Stimulated activated CD4-positive, alpha-beta T cell treated with anti-CD3 and anti-CD28 coated beads, Interleukin-1b, Interleukin-23, amount 100 ng/mL, for 4 hours (primary cell): Measurements from ENCODE around the gene SPATA4.
"Not testable (repeated sequence)": the region's sequence is repeated elsewhere in the genome, so short reads cannot be mapped to it uniquely, and the experiment has no call there.

Source experiments
- DNase-seq, 2 donors: peaks; one replicate each; pipeline ENCODE4 v3.0.0-alpha.2; 2020; ENCODE audit warnings: low read depth in 2 of 2

The SPATA4 gene

DNA sequence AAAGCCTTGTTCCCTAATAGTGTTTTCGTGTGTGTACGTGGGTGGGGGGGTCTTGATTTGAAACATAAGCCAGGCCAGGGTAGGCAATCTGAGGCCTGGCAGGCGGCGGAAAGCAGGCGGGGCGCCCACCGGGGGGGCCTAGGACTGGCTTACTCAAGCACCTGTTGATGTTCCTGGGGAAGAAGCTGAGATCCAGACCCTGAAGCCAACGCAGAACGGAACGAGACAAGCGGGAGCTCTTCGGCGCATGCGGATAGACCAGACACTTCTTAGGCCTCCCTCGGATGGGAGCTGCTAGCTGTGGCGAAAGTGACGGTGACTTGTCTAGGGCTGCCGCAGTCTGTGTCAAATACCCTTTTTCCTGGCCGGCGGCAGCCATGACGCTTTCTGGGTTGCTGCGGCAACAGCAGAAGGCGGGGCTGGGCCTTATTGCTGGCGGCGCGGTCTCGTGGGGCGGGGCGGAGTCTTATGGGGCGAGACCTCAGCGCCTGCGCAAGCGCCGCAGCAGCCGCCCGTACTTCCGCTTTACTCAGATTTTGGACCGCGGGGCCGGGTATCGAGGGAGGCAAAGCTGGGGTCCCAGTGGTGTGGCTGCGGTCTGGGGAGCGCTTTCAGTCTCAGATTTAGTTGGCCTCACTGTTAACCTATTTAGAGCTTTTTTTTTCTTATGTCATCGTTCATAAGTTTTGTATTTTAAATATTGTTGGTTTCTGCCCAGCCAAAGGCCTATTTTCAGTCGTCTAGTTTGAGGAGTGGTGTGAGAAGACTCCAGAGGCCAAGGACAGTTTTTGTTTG lies at the start of gene SPATA4:
TSS of gene SPATA4 (minus strand) at position 402 of the 795 bp plus-strand sequence. CDS start at position 379, 23 bp downstream.
- peak; percentile 88 to 89 for DNase-seq

DNA sequence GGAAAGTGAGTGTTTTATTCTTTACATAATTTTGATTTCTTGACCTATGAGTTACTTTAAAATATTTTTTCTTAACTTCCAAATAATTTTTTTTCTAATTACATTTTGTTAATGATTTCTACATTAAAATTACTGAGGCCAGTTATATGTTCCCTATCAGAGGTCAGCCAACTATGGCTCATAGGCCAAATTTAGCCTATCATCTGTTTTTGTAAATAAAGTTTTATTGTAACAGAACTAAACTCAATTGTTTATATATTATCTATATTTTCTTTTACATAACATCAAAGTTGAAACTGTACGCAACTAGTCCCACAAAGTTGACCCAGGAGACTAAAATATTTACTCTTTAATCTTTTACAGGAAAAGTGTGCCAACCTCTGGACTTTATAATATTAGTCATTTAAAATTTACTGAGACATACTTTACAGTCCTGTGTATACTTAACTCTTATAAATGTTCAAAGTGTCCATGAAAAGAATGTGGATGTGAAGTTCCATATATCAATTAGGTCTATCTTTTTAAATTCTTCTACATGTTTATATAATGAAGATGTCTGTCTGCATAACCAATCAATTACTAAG lies 47.5 kb upstream of the SPATA4 start:
- no peak for DNase-seq

GRCh38 chr4:176241703-176242102 lies 46.3 kb upstream of the SPATA4 start:
- DNase-seq, result no peak

DNA sequence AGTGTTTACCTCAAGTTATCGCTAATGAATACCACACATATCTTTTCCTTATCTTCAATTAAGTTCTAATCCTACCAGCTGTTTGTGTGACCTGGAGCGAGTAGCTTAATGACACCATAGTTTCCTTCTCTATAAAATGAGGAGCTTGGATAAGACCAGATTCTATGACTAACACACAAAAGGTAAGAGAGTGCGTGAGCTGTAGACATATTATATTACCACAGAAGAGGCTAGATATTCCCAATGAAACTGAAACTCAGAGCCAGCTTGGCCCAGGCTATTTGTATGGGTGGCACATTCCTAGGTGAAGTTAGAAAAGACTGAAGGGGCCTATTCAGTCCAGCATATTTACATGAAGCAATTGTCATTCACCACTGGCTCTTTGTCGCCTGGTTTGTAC lies 43.4 kb upstream of the SPATA4 start:
- DNase-seq, result no peak

DNA sequence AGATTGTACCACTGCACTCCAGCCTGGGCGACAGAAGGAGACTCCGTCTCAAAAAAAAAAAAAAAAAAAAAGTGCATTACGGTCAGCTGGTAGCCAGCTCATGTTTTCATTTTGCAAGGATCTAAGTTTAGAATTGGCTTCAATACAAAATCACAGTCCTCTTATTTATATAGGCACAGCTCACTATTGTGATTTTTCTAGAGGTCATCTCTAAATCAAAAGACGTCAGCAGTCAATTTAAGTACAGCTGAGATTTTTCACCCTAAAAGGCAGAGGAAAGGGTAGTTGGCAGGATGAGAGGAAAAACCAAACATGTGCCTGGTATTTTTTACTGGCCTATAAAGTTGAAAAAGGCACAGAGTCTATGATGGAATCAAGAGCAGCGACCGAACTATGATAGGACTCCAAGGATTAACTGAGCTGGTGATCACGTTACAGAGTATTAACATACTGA lies 42.8 kb upstream of the SPATA4 start:
- no peak for DNase-seq

DNA sequence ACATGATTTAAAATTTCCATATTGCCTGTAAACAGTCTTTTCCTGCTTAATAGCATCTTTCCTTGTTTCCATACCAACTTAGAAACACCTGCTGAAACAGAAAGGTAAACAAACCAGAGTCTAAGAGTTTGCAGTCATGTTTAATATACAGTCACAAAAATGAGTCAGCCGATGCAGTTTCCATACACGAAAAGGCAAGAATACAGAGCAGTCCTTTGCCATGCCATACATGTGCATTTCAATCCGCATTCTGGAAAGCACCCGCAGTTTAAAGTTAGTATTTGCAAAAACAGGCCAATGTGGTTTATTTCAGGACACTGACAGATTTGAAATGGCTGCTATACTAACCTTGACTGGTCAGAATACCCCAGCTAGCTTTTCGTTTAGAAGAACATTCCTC lies 41.6 kb upstream of the SPATA4 start:
- DNase-seq, result no peak

DNA sequence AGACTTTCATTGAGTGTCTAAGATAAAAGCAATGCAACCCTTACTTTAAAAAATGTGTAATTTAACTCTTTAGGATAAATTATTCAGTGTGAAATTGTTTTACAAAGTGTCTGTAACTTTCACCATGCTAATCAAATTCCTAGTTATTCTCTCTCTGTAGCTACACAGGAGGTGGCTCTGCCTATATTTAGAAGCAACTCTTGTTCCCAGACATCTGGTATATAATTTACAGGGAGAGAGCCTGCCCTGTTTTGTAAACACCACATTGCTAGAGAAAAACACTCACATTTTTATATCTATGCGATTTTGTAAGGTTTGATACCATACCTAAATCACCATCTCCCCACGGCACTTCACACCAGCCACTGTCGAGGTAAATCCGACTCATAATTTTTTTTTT lies 35.5 kb upstream of the SPATA4 start:
- DNase-seq, result no peak

GRCh38 chr4:176229645-176230044 lies 34.3 kb upstream of the SPATA4 start:
- DNase-seq, result no peak

DNA sequence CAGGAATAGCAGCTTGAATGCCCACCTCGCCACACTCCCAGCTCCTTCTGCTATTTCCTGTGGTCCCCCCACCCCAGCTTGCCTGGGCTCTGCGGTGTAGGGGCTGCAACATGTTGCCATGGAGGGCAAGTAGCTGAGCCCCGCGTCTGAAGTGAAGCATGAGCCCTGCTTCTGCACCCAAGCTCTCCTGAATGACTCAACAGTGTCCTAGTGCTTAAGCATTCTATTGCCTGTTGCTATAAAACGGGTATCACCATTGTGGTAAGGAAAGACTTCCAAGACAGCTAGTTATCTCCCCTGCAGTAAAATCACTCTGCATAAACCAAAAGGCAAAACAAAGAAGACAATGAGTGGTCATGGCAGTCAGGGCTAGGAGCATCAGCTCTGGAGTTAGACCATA lies 31.4 kb upstream of the SPATA4 start:
- DNase-seq, result no peak

- DNase-seq, result no peak
Observed at GRCh38 chr4:176223561-176223960, 28.2 kb upstream of the SPATA4 start.

GRCh38 chr4:176222149-176222548 lies 26.8 kb upstream of the SPATA4 start:
- no peak for DNase-seq

DNA sequence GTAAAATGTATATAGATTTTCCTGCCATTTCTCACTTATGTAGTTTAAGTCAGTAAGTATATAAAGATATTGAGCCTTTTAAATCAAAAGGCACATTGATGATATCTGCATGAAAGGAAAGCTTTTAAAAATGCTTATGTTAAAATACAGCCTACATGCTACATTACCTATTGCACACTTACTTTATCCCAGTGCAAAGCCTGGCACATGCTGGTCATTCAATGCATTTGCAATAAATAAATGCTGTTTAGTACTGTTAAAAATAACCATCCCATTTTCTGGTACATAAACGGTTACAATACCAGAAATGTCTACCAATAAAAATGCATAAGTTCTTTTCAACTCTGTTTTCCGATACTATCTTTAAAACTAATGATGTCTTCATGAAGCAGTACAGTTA lies 22.1 kb upstream of the SPATA4 start:
- no peak for DNase-seq

- not testable (repeated sequence) for DNase-seq
Observed at GRCh38 chr4:176212351-176212750, 17.0 kb upstream of the SPATA4 start.

- no peak for DNase-seq
Observed at GRCh38 chr4:176210579-176211296, 15.4 kb upstream of the SPATA4 start.

GRCh38 chr4:176210101-176210500 lies 14.7 kb upstream of the SPATA4 start:
- no peak for DNase-seq

GRCh38 chr4:176209535-176209934 lies 14.2 kb upstream of the SPATA4 start:
- no peak for DNase-seq

DNA sequence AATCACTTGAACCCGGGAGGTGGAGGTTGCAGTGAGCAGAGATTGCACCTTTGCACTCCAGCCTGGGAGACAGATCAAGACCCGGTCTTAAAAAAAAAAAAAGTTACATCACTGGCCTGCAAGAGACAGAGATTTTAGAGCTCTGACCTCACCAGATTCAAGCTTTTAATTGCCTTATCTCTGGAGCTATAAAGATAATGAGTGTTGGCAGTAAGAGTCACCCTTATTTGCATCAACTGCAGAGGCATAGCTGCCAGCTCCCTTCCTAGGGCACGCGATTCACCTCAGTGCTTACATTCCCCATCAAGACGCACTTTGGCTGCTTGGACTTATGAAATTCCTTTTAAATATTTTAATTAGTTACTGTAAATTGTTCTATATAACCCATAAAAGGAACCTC lies 12.5 kb upstream of the SPATA4 start:
- no peak for DNase-seq

GRCh38 chr4:176205299-176205698 lies 9.9 kb upstream of the SPATA4 start:
- DNase-seq, result no peak

DNA sequence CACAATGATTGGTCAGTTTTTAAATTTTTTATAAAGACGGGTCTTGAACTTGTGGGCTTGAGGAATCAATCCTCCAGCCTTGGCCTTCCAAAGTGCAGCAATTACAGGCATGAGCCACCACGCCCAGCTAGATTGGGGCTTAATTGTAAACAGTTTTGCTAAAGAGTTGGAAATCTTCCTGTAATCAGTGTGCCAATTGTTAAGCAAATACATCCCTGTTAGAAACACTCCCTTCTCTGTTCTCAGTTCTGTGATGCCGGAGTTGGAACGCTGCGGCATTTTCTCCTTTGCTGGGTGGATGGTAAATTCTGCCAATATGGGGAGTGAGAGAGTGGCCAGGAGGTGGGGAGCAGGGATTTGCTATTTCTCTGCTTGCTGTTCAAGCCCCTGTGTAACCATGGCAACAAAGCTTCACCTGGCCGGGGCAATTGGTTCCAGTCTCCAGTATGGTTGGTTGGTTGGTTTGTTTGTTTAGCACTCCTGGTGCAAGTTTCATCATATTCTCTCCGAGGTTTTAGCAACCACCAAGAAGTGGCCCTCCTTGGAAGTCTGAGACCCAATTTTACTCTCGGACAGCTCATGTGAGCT lies 3.0 kb upstream of the SPATA4 start:
- DNase-seq, result no peak

DNA sequence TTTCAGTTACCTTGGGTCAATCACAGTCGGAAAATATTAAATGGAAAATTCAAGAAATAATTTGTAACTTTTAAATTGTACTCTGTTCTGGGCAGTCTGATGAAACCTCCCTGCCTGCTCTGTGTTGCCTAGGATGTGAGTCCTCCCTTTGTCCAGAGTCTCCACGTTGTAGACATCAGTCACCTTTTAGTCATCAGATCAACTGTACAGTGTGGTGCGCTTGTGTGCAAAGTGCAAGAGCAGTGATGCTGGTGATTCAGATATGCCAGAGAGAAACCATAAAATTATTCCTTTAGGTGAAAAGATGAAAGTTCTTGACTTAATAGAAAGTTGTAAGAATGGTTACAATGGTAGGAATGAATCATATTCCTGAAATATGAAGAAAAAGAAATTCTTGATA lies 1.4 kb downstream of the SPATA4 start:
- DNase-seq, result no peak

- DNase-seq, result no peak
Observed at GRCh38 chr4:176193126-176193525, 2.3 kb downstream of the SPATA4 start.

DNA sequence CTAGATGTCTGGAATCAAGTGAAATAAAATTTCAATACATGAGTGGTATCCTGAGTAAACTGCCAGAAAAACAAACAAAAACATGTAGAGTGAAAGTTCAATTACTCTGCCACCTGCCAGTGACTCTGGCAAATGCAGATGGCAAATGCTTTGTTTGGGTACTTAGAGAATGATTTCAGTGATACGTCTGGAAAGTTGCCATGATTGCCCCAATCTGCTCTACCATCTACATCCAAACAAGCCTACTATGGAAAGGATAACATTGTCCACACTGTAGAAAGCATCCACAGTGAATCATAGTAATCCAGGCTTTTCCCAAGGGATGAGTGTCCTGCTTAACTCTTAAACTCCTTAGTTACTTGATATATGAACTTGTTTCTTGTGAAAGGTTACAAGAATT lies 3.4 kb downstream of the SPATA4 start:
- DNase-seq, result no peak
